Nephron (organoid): Measurements from ENCODE around the gene SETSIP.

Source experiments
- H3K27ac Mint-ChIP-seq, 3 experiments: 2 replicates each; pipeline ENCODE4 v1.8.0; 2020; ENCODE audit warnings: mixed read lengths in 3 of 3, mild to moderate bottlenecking in 2 of 3, moderate library complexity in 1 of 3
- H3K27me3 Mint-ChIP-seq: 2 replicates; pipeline ENCODE4 v1.8.0; 2021; ENCODE audit warnings: low read depth, mild to moderate bottlenecking, moderate library complexity, mixed read lengths
- H3K36me3 Mint-ChIP-seq: 2 replicates; pipeline ENCODE4 v1.8.0; 2020; ENCODE audit warnings: low read depth, mixed read lengths
- H3K4me1 Mint-ChIP-seq: 2 replicates; pipeline ENCODE4 v1.8.0; 2020; ENCODE audit warnings: mixed read lengths
- H3K4me3 Mint-ChIP-seq, 3 experiments: 2 replicates each; pipeline ENCODE4 v1.8.0; 2020; ENCODE audit warnings: mild to moderate bottlenecking in 3 of 3, mixed read lengths in 3 of 3, moderate library complexity in 2 of 3
- H3K9me3 Mint-ChIP-seq: 2 replicates; pipeline ENCODE4 v1.8.0; 2020; ENCODE audit warnings: mixed read lengths
- CTCF ChIP-seq, 3 experiments: fragments of 200-600 bp; sonication (generic); IDR thresholded peaks; one replicate each; pipeline ENCODE4 v1.5.0; 2021; ENCODE audit warnings: antibody characterized with exemption in 3 of 3; ENCODE audit not compliant: unreplicated experiment in 3 of 3

The SETSIP gene

GRCh38 chr1:92075311-92075710 is at the start of gene SETSIP:
Gene SETSIP, minus strand, starts transcription at chr1:92075411. Its CDS starts 0 bp downstream, at chr1:92075411.
- no peak for TF ChIP-seq CTCF (IDR thresholded peaks at IDR 0.05; ENCODE audit: unreplicated experiment in 3 of 3)
- H3K27ac Mint-ChIP-seq: no peak within 1 kb of the TSS
- H3K4me1 Mint-ChIP-seq: no peaks in the 10 kb centered on the region
- no peaks in the 10 kb centered on the region for H3K9me3 Mint-ChIP-seq
- no peaks in the 10 kb centered on the region for H3K27me3 Mint-ChIP-seq
- no peaks in the 10 kb centered on the region for H3K36me3 Mint-ChIP-seq
- no peak within 1 kb of the TSS for H3K4me3 Mint-ChIP-seq

GRCh38 chr1:92123868-92124267 is 48.7 kb upstream of the SETSIP start:
- Mint-ChIP-seq H3K9me3 (no peaks in the 10 kb centered on the region), H3K4me3 (no peak overlapping the region), H3K27me3 (no peaks in the 10 kb centered on the region), H3K36me3 (peaks cover 3% of the 10 kb centered on the region), H3K27ac (no peak overlapping the region), H3K4me1 (no peaks in the 10 kb centered on the region)
- no peak for TF ChIP-seq CTCF (IDR thresholded peaks at IDR 0.05; ENCODE audit: unreplicated experiment in 3 of 3)

- no peak for TF ChIP-seq CTCF (IDR thresholded peaks at IDR 0.05; ENCODE audit: unreplicated experiment in 3 of 3)
- no peaks in the 10 kb centered on the region for H3K27me3 Mint-ChIP-seq
- no peak overlapping the region for H3K27ac Mint-ChIP-seq
- no peak overlapping the region for H3K4me3 Mint-ChIP-seq
- H3K4me1 Mint-ChIP-seq: peaks cover 4% of the 10 kb centered on the region
- no peaks in the 10 kb centered on the region for H3K9me3 Mint-ChIP-seq
- H3K36me3 Mint-ChIP-seq: peaks cover 7% of the 10 kb centered on the region
Observed at GRCh38 chr1:92118826-92119225, 43.6 kb upstream of the SETSIP start.

GRCh38 chr1:92117526-92117925 is 42.3 kb upstream of the SETSIP start:
- no peak for TF ChIP-seq CTCF (IDR thresholded peaks at IDR 0.05; ENCODE audit: unreplicated experiment in 3 of 3)

GRCh38 chr1:92108631-92109030 is 33.4 kb upstream of the SETSIP start:
- Mint-ChIP-seq H3K4me3 (no peak overlapping the region), H3K27ac (no peak overlapping the region), H3K27me3 (no peaks in the 10 kb centered on the region), H3K36me3 (peaks cover 3% of the 10 kb centered on the region), H3K4me1 (no peaks in the 10 kb centered on the region), H3K9me3 (no peaks in the 10 kb centered on the region)
- no peak for TF ChIP-seq CTCF (IDR thresholded peaks at IDR 0.05; ENCODE audit: unreplicated experiment in 3 of 3)

More at GRCh38 chr1:92117526-92117925, 42.3 kb upstream of the SETSIP start:
- Mint-ChIP-seq H3K4me3 (no peak overlapping the region), H3K36me3 (peaks cover 7% of the 10 kb centered on the region), H3K9me3 (no peaks in the 10 kb centered on the region), H3K27ac (peak overlapping the region; percentile 18 to 54 (median 44)), H3K4me1 (peaks cover 4% of the 10 kb centered on the region), H3K27me3 (no peaks in the 10 kb centered on the region)

GRCh38 chr1:92105546-92106081 is 30.4 kb upstream of the SETSIP start:
- TF ChIP-seq CTCF (IDR thresholded peaks at IDR 0.05; ENCODE audit: unreplicated experiment in 3 of 3): no peak
- H3K9me3 Mint-ChIP-seq: no peaks in the 10 kb centered on the region
- no peak overlapping the region for H3K27ac Mint-ChIP-seq
- H3K4me1 Mint-ChIP-seq: no peaks in the 10 kb centered on the region
- no peak overlapping the region for H3K4me3 Mint-ChIP-seq
- H3K36me3 Mint-ChIP-seq: peaks cover 3% of the 10 kb centered on the region
- H3K27me3 Mint-ChIP-seq: no peaks in the 10 kb centered on the region
